IMR-90 (cell line): ENCODE data around the gene DOCK6. TPM values are rescaled to one million over a fixed set of nuclear protein-coding genes. Genes with fewer than 3 reads are reported as not detected.
A peak's percentile ranks its signal among the peaks of the same experiment; 100 is the strongest.

Source experiments
- ATAC-seq: fragments of 200-7000 bp; cut with Tn5 transposase; 2 replicates; pipeline ENCODE4 v1.9.1; 2020; ENCODE audit warnings: low read depth, mild to moderate bottlenecking, moderate library complexity
- BruUV-seq: library from RNA; stranded (reverse); fragments of 400-500 nt; replicated peaks from 2 replicates; lab custom pipeline; 2021; lab: Mats Ljungman, UMichigan
- CTCF ChIA-PET: fragments of 300-600 bp; formaldehyde crosslinking; extraction: SDS; loops from one replicate; lab custom pipeline; 2021; ENCODE audit warnings: antibody characterized with exemption; lab: Yijun Ruan, JAX
- POLR2A ChIA-PET: fragments of 300-600 bp; sonication (Branson Sonifier 250); formaldehyde crosslinking; loops from one replicate; lab custom pipeline; 2022; ENCODE audit warnings: antibody characterized with exemption; ENCODE audit not compliant: unreplicated experiment; lab: Charles Lee
- DNase-seq: peaks from one replicate; pipeline ENCODE4 v3.0.0; 2013
- H2AFZ ChIP-seq: replicated peaks from 2 replicates; pipeline ENCODE3; 2013; ENCODE audit warnings: low read length, mild to moderate bottlenecking; ENCODE audit not compliant: poor library complexity
- H2AK5ac ChIP-seq: 2 replicates; pipeline ENCODE4 v1.6.1; 2013; ENCODE audit warnings: low read depth, low read length, inconsistent platforms
- H2AK9ac ChIP-seq: replicated peaks from 2 replicates; pipeline ENCODE3; 2013; ENCODE audit warnings: mild to moderate bottlenecking, low read depth, low read length, moderate library complexity; ENCODE audit not compliant: poor library complexity
- H2BK120ac ChIP-seq: 2 replicates; pipeline ENCODE4 v1.6.1; 2013; ENCODE audit warnings: low read depth, low read length, inconsistent platforms
- H2BK15ac ChIP-seq: 3 replicates; pipeline ENCODE4 v1.6.1; 2013; ENCODE audit warnings: low read depth, low read length, inconsistent platforms
- H2BK20ac ChIP-seq: 2 replicates; pipeline ENCODE4 v1.6.1; 2013; ENCODE audit warnings: low read depth, mild to moderate bottlenecking, inconsistent platforms, low read length, moderate library complexity
- H2BK5ac ChIP-seq: 2 replicates; pipeline ENCODE4 v1.6.1; 2013; ENCODE audit warnings: mild to moderate bottlenecking, low read depth, low read length, inconsistent platforms; ENCODE audit not compliant: poor library complexity, severe bottlenecking
- H3K14ac ChIP-seq: replicated peaks from 2 replicates; pipeline ENCODE4 v1.6.1; 2013; ENCODE audit warnings: low read depth, low read length, inconsistent platforms
- H3K18ac ChIP-seq: 2 replicates; pipeline ENCODE4 v1.6.1; 2013; ENCODE audit warnings: low read depth, low read length, control low read depth
- H3K23ac ChIP-seq: 2 replicates; pipeline ENCODE4 v1.6.1; 2013; ENCODE audit warnings: low read depth, low read length, inconsistent platforms
- H3K27ac ChIP-seq: 2 replicates; pipeline ENCODE4 v1.5.1; 2013; ENCODE audit warnings: mild to moderate bottlenecking, control low read depth, low read length; ENCODE audit not compliant: insufficient read depth
- H3K27me3 ChIP-seq: 2 replicates; pipeline ENCODE4 v1.6.1; 2013; ENCODE audit warnings: low read length; ENCODE audit not compliant: control insufficient read depth, insufficient read depth
- H3K36me3 ChIP-seq: 2 replicates; pipeline ENCODE4 v1.6.1; 2013; ENCODE audit warnings: low read length, mixed read lengths; ENCODE audit not compliant: control insufficient read depth, insufficient read depth
- H3K4ac ChIP-seq: 2 replicates; pipeline ENCODE4 v1.6.1; 2013; ENCODE audit warnings: low read depth, low read length, inconsistent platforms
- H3K4me1 ChIP-seq: 2 replicates; pipeline ENCODE4 v1.6.1; 2013; ENCODE audit warnings: low read length, mixed read lengths; ENCODE audit not compliant: control insufficient read depth, insufficient read depth
- H3K4me2 ChIP-seq: 2 replicates; pipeline ENCODE4 v1.6.1; 2013; ENCODE audit warnings: low read depth, mild to moderate bottlenecking, control low read depth, low read length, moderate library complexity
- H3K4me3 ChIP-seq: 2 replicates; pipeline ENCODE4 v1.5.1; 2013; ENCODE audit warnings: low read depth, mild to moderate bottlenecking, control low read depth, low read length, moderate library complexity; ENCODE audit not compliant: insufficient read depth
- H3K56ac ChIP-seq: 2 replicates; pipeline ENCODE4 v1.6.1; 2013; ENCODE audit warnings: low read length, inconsistent platforms; ENCODE audit not compliant: insufficient read depth; ENCODE audit errors: extremely low read depth
- H3K79me1 ChIP-seq, 2 experiments: 2 replicates each; pipeline ENCODE4 v1.6.1; 2013; ENCODE audit warnings: low read length in 2 of 2, inconsistent platforms in 1 of 2, low read depth in 1 of 2
- H3K9ac ChIP-seq: 2 replicates; pipeline ENCODE4 v1.6.1; 2013; ENCODE audit warnings: low read depth, low read length, control low read depth
- H3K9me1 ChIP-seq: 2 replicates; pipeline ENCODE4 v1.6.1; 2013; ENCODE audit warnings: low read length, inconsistent platforms; ENCODE audit not compliant: insufficient read depth
- H3K9me3 ChIP-seq: 2 replicates; pipeline ENCODE4 v1.6.1; 2013; ENCODE audit warnings: low read length; ENCODE audit not compliant: control insufficient read depth, insufficient read depth
- H4K20me1 ChIP-seq: 2 replicates; pipeline ENCODE4 v1.6.1; 2013; ENCODE audit warnings: low read length, inconsistent platforms; ENCODE audit not compliant: insufficient read depth
- H4K5ac ChIP-seq: 2 replicates; pipeline ENCODE4 v1.6.1; 2013; ENCODE audit warnings: mild to moderate bottlenecking, low read depth, low read length, control low read depth
- H4K8ac ChIP-seq, 2 experiments: 2 replicates each; pipeline ENCODE4 v1.6.1; 2013; ENCODE audit warnings: low read depth in 2 of 2, low read length in 2 of 2, control low read depth in 1 of 2, inconsistent platforms in 1 of 2
- H4K91ac ChIP-seq: 2 replicates; pipeline ENCODE4 v1.6.1; 2013; ENCODE audit warnings: low read depth, low read length, inconsistent platforms; ENCODE audit not compliant: insufficient read depth
- CEBPB ChIP-seq: IDR thresholded peaks from 2 replicates; pipeline ENCODE4 v1.6.1; 2012; ENCODE audit warnings: low read depth, low read length, improper control_type of control experiment
- CHD1 ChIP-seq: IDR thresholded peaks from 2 replicates; pipeline ENCODE4 v1.6.1; 2012; ENCODE audit warnings: low read depth, low read length, improper control_type of control experiment
- FOS ChIP-seq: fragments of 150-350 bp; IDR thresholded peaks from 2 replicates; pipeline ENCODE4 v1.6.1; 2016; ENCODE audit warnings: low read depth, low read length
- MAFK ChIP-seq: IDR thresholded peaks from 2 replicates; pipeline ENCODE4 v1.6.1; 2012; ENCODE audit warnings: low read depth, low read length, improper control_type of control experiment
- MAZ ChIP-seq: IDR thresholded peaks from 2 replicates; pipeline ENCODE4 v1.6.1; 2012; ENCODE audit warnings: low read depth, mild to moderate bottlenecking, low read length, improper control_type of control experiment, moderate library complexity, borderline replicate concordance
- MXI1 ChIP-seq: IDR thresholded peaks from 2 replicates; pipeline ENCODE4 v1.6.1; 2012; ENCODE audit warnings: low read depth, mild to moderate bottlenecking, low read length, moderate library complexity, borderline replicate concordance
- NFE2L2 ChIP-seq: fragments of 150-350 bp; IDR thresholded peaks from 2 replicates; pipeline ENCODE4 v1.6.1; 2016; ENCODE audit warnings: low read depth, mild to moderate bottlenecking, low read length
- POLR2A ChIP-seq: IDR thresholded peaks from 2 replicates; pipeline ENCODE4 v1.6.1; 2012; ENCODE audit warnings: mild to moderate bottlenecking, low read depth, low read length
- RAD21 ChIP-seq: IDR thresholded peaks from 2 replicates; pipeline ENCODE4 v1.6.1; 2012; ENCODE audit warnings: low read length, improper control_type of control experiment
- RCOR1 ChIP-seq: IDR thresholded peaks from 2 replicates; pipeline ENCODE4 v1.6.1; 2012; ENCODE audit warnings: mild to moderate bottlenecking, low read length, improper control_type of control experiment; ENCODE audit not compliant: insufficient replicate concordance
- RFX5 ChIP-seq: IDR thresholded peaks from 2 replicates; pipeline ENCODE4 v1.8.0; 2012; ENCODE audit warnings: low read depth, mild to moderate bottlenecking, low read length, moderate library complexity
- SMC3 ChIP-seq: fragments of 150-350 bp; IDR thresholded peaks from 2 replicates; pipeline ENCODE4 v1.6.1; 2016; ENCODE audit warnings: low read depth, mild to moderate bottlenecking, antibody characterized with exemption, low read length, moderate library complexity
- USF2 ChIP-seq: fragments of 150-350 bp; IDR thresholded peaks from 2 replicates; pipeline ENCODE4 v1.6.1; 2017; ENCODE audit warnings: mild to moderate bottlenecking, antibody characterized with exemption, low read length, low read depth
- WGBS, 2 experiments: methylation state at CpG; one replicate each; pipeline versions ENCODE4 v1.1.5 to v1.1.7; 2013; ENCODE audit warnings: missing lambda C conversion rate in 2 of 2; ENCODE audit not compliant: insufficient read length in 1 of 2; ENCODE audit errors: extremely low coverage in 2 of 2; 5-methylcytosine and 5-hydroxymethylcytosine counted together
- dilution Hi-C: fragments of 300-500 bp; cut with HindIII; formaldehyde crosslinking; loops from one replicate; pipeline ENCODE4 v1.14.3; 2018; ENCODE audit warnings: low sequenced_read_pairs; ENCODE audit not compliant: unreplicated experiment
- in situ Hi-C: fragments of 300-500 bp; cut with MboI; formaldehyde crosslinking; loops from 3 replicates; pipeline ENCODE4 v1.14.3; 2019; ENCODE audit warnings: low sequenced_read_pairs, inconsistent platforms, mixed read lengths
- intact Hi-C: fragments of 100-400 bp; cut with micrococcal nuclease; formaldehyde crosslinking; loops from 2 replicates; pipeline ENCODE4 v1.10.0; 2022
- polyA plus RNA-seq, 3 experiments: library from polyadenylated mRNA; depleted of rRNA; stranded (reverse); fragments of >200 nt; gene quantifications; 2 replicates each; pipeline ENCODE4 v1.2.3, GENCODE V29; 2012; ENCODE audit warnings: low replicate concordance in 1 of 3
- total RNA-seq: library from RNA; depleted of rRNA; stranded (reverse); fragments of >200 nt; gene quantifications from 2 replicates; pipeline ENCODE4 v1.2.3, GENCODE V29; 2012
- TF ChIP-seq, protein P1 (sequence below): fragments of 150-350 bp; IDR thresholded peaks from 2 replicates; pipeline ENCODE4 v1.6.1; 2016; ENCODE audit warnings: low read depth, mild to moderate bottlenecking, low read length, moderate library complexity, borderline replicate concordance
- TF ChIP-seq, protein P2 (sequence below): conservative IDR thresholded peaks from 2 replicates; pipeline ENCODE4 v1.5.1; 2012; ENCODE audit warnings: mild to moderate bottlenecking, low read depth, low read length, improper control_type of control experiment

Gene DOCK6
- total and polyA plus RNA-seq, 2 of the 4 experiments (the other 2 are of a cell fraction): 5.0 to 18.4 TPM

DNA sequence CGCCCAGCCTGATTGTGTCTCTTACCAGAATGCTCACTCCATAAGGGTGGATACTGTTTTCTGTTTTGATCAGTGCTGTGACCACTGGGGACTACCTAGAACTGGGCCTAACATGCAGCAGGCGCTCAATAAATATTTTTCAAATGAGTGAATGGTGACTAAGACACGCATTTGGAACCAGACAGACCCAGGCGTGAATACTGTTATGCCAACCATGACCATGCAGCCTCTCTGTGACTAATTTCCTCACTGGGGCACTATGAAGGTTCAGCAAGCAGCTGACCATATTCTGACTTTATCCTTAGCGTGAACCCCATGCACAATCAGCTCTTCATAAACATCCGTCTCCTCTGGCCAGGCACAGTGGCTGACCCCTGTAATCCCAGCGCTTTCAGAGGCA lies 93.8 kb downstream of the DOCK6 start:
- Histone ChIP-seq H3K79me1 (peaks cover 22 to 66% of the 10 kb centered on the region in 2 experiments), H2AK9ac (peak overlapping the region; percentile 91), H3K27ac (peak overlapping the region; percentile 67), H3K23ac (peak overlapping the region; percentile 37; the same call in 1 of the 2 replicates), H3K4me1 (peaks cover 9% of the 10 kb centered on the region), H2AK5ac (peak overlapping the region; percentile 95), H3K56ac (no peak overlapping the region), H3K4me3 (no peak overlapping the region), H3K18ac (peak overlapping the region; percentile 33; the same call in 1 of the 2 replicates), H2BK15ac (peak overlapping the region; percentile 12; the same call in 1 of the 3 replicates), H4K8ac (peak overlapping the region in 1 of 2 experiments; percentile 75; a peak in 2 of 4 replicates), H3K9ac (0 out of 2 replicates have a peak overlapping the region, but pooled peaks have one; percentile 4), H3K9me1 (peaks cover 13% of the 10 kb centered on the region), H3K27me3 (no peaks in the 10 kb centered on the region), H2BK5ac (peak overlapping the region; percentile 96), H3K4ac (peak overlapping the region; percentile 83), H4K5ac (peak overlapping the region; percentile 12; the same call in 1 of the 2 replicates), H3K36me3 (peaks cover 70% of the 10 kb centered on the region), H2BK120ac (peak overlapping the region; percentile 74), H4K20me1 (no peaks in the 10 kb centered on the region; the same call in 1 of the 2 replicates), H3K4me2 (no peak overlapping the region), H2BK20ac (peak overlapping the region; percentile 41; the same call in 1 of the 2 replicates), H3K9me3 (no peaks in the 10 kb centered on the region), H3K14ac (peak overlapping the region; percentile 49), H2AFZ (peak overlapping the region; percentile 33), H4K91ac (peak overlapping the region; percentile 81)
- DNase-seq: peak; percentile 97
- in situ Hi-C loops: no loop called here
- intact Hi-C loops: loop anchor here (2.0 kb wide), 1 partner anchor 30 kb away; no protein-coding TSS in a partner anchor
- CTCF ChIA-PET: interaction anchor here (0.6 kb wide), 1 partner anchor 43 kb away, joined by 3 read pairs; no protein-coding TSS in a partner anchor
- POLR2A ChIA-PET: interaction anchor here (0.6 kb wide), 1 partner anchor 34 kb away, joined by 3 read pairs; no protein-coding TSS in a partner anchor
- WGBS, 2 experiments: 0% methylated on average over 2 of the region's 7 CpGs; no CpG with 5 or more reads in 1 of the 2 experiments
- no TSS peak for BruUV-seq
- ATAC-seq: peak; percentile 87
- dilution Hi-C loops: no loop called here
- TF ChIP-seq RCOR1: no peak
- TF ChIP-seq, protein P1, sequence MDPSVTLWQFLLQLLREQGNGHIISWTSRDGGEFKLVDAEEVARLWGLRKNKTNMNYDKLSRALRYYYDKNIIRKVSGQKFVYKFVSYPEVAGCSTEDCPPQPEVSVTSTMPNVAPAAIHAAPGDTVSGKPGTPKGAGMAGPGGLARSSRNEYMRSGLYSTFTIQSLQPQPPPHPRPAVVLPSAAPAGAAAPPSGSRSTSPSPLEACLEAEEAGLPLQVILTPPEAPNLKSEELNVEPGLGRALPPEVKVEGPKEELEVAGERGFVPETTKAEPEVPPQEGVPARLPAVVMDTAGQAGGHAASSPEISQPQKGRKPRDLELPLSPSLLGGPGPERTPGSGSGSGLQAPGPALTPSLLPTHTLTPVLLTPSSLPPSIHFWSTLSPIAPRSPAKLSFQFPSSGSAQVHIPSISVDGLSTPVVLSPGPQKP: no peak
- peak; percentile 36 for TF ChIP-seq RAD21
- TF ChIP-seq SMC3: peak; percentile 17; the same call in 1 of the 2 replicates
- peak; percentile 49; the same call in 1 of the 2 replicates for TF ChIP-seq CEBPB
- peak; percentile 92 for TF ChIP-seq NFE2L2
- TF ChIP-seq RFX5: no peak
- TF ChIP-seq MXI1: peak; percentile 87
- TF ChIP-seq USF2: peak; percentile 58
- TF ChIP-seq CHD1: no peak
- TF ChIP-seq, protein P2, sequence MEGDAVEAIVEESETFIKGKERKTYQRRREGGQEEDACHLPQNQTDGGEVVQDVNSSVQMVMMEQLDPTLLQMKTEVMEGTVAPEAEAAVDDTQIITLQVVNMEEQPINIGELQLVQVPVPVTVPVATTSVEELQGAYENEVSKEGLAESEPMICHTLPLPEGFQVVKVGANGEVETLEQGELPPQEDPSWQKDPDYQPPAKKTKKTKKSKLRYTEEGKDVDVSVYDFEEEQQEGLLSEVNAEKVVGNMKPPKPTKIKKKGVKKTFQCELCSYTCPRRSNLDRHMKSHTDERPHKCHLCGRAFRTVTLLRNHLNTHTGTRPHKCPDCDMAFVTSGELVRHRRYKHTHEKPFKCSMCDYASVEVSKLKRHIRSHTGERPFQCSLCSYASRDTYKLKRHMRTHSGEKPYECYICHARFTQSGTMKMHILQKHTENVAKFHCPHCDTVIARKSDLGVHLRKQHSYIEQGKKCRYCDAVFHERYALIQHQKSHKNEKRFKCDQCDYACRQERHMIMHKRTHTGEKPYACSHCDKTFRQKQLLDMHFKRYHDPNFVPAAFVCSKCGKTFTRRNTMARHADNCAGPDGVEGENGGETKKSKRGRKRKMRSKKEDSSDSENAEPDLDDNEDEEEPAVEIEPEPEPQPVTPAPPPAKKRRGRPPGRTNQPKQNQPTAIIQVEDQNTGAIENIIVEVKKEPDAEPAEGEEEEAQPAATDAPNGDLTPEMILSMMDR: no peak
- no peak for TF ChIP-seq POLR2A
- peak; percentile 88 for TF ChIP-seq FOS
- TF ChIP-seq MAZ: no peak
- TF ChIP-seq MAFK: peak; percentile 76
